PFSK-1 (cell line): Measurements from ENCODE around the gene SYMPK.

Experiments used
- FOXP2 ChIP-seq: optimal IDR thresholded peaks from 2 replicates; pipeline ENCODE3; 2011; ENCODE audit warnings: borderline replicate concordance, control low read depth, inconsistent platforms; ENCODE audit not compliant: insufficient read depth; ENCODE audit errors: extremely low read length, extremely low read depth
- POLR2AphosphoS5 ChIP-seq: IDR thresholded peaks from 2 replicates; pipeline ENCODE4 v1.6.1; 2012; ENCODE audit warnings: low read depth, mild to moderate bottlenecking, control low read depth, low read length, moderate library complexity
- REST ChIP-seq, 2 experiments: IDR thresholded peaks; 2 replicates each; pipeline versions ENCODE4 v1.6.1 to v1.8.0; 2011 to 2012; ENCODE audit warnings: low read depth in 2 of 2, low read length in 2 of 2, control low read depth in 1 of 2, inconsistent platforms in 1 of 2, mild to moderate bottlenecking in 1 of 2, moderate library complexity in 1 of 2; ENCODE audit not compliant: insufficient read depth in 1 of 2
- SIN3A ChIP-seq: IDR thresholded peaks from 2 replicates; pipeline ENCODE4 v1.6.1; 2012; ENCODE audit warnings: mild to moderate bottlenecking, low read length, moderate library complexity, borderline replicate concordance; ENCODE audit not compliant: insufficient read depth
- TAF1 ChIP-seq: IDR thresholded peaks from 2 replicates; pipeline ENCODE4 v1.6.1; 2012; ENCODE audit warnings: low read length, control low read depth, borderline replicate concordance; ENCODE audit not compliant: insufficient read depth

SYMPK gene

GRCh38 chr19:45823182-45823581, 39.8 kb downstream of the SYMPK start:
- no peak for TF ChIP-seq SIN3A
- TF ChIP-seq TAF1: no peak
- no peak for TF ChIP-seq REST (IDR thresholded peaks at IDR 0.05; ENCODE audit: insufficient read depth in 1 of 2, low read depth in 2 of 2, low read length in 2 of 2)
- no peak for TF ChIP-seq FOXP2
- TF ChIP-seq POLR2AphosphoS5: no peak

GRCh38 chr19:45822716-45823115, 40.2 kb downstream of the SYMPK start:
- TF ChIP-seq SIN3A: no peak

DNA sequence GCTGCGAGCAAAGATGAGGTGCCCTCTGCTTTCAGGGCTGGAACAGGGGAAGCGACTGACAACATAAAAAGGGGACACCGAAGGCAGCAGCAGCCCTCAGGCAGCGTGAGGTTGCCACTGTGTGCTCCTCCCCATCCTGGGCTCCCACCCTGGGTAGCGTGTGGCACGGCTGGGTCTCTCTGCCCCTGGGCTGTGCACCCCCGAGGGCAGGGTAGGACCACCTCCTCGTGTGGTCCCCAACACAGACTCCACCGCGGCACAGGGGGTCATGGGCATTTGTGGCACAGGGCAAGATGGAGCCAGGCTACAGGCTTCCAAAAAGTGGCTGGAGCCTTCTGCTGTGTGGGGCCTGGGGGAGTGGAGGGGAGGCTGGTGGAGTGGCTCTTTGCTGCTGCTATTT, 41.4 kb downstream of the SYMPK start:
- no peak for TF ChIP-seq REST (IDR thresholded peaks at IDR 0.05; ENCODE audit: insufficient read depth in 1 of 2, low read depth in 2 of 2, low read length in 2 of 2)
- TF ChIP-seq SIN3A: no peak
- no peak for TF ChIP-seq POLR2AphosphoS5
- no peak for TF ChIP-seq TAF1
- TF ChIP-seq FOXP2: no peak

DNA sequence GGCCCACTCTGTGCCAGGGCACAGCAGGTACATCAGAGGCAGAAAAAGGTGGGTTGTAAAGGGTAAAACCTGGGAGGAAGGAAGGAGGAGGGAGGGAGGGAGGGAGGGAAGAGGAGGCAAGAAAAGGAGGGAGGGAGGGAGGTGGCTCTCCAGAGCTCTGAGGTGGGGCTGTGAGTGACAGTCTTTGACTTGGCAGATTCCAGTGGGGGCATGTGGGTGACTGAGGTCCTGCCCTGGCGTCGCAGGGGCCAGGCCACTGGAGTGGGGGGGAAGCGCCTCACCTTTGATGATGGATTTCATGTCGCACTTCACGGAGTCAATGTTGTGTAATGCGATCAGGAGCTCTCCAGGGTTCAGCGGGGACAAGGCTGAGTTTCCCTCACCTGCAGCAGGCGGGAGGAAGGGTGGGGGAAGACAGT, 41.8 kb downstream of the SYMPK start:
- TF ChIP-seq REST (IDR thresholded peaks at IDR 0.05; ENCODE audit: insufficient read depth in 1 of 2, low read depth in 2 of 2, low read length in 2 of 2) (no peak), FOXP2 (no peak), SIN3A (no peak), TAF1 (no peak), POLR2AphosphoS5 (no peak)

DNA sequence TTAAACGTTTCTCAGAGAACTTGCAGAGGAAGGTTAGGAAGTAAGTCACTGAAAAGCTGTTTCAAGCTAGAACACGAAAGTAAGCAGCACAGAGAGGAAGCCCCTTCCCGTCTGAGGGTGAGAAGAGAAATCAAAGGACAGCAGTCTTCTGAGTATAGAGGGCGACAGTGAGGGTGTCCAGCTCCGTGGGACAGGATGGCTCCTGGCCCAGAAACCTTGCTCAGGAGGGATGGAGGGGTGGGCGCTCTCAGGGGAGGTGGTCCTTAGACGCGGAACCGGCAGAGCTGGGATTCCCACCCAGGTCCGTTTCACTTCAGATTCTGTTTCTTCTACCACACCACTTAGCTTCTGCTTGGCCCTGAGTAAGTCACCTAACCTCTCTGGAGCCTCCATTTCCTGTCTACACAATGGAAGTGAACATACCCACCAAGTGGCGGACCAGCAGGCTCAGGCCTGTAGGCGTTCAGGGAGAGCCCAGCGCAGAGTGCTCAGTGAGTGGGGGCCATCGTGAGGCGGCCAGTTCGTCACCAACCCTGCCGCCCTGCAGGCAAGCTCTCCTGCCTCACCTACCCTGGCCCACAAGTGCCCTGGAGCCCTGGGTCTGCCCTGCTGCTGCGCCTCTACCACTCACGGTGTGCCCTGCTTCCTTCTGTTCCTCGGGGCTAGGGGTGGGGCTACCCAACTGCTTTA, 42.4 kb downstream of the SYMPK start:
- no peak for TF ChIP-seq REST (IDR thresholded peaks at IDR 0.05; ENCODE audit: insufficient read depth in 1 of 2, low read depth in 2 of 2, low read length in 2 of 2)
- no peak for TF ChIP-seq FOXP2
- TF ChIP-seq SIN3A: no peak
- TF ChIP-seq POLR2AphosphoS5: no peak
- TF ChIP-seq TAF1: no peak
